H1 (cell line): Measurements from ENCODE around the gene ACAA1. TPM values are rescaled to one million over a fixed set of nuclear protein-coding genes. Genes with fewer than 3 reads are reported as not detected.

Experiments used
- CTCF ChIA-PET: fragments of 300-600 bp; sonication (Branson Sonifier 250); formaldehyde crosslinking; loops from one replicate; lab custom pipeline; 2021; ENCODE audit not compliant: partially characterized antibody; lab: Charles Lee
- POLR2A ChIA-PET: fragments of 300-600 bp; sonication (Branson Sonifier 250); formaldehyde crosslinking; loops from one replicate; lab custom pipeline; 2021; ENCODE audit warnings: inconsistent platforms; ENCODE audit not compliant: partially characterized antibody; lab: Charles Lee
- DNase-seq, 2 experiments: peaks; one replicate each; pipeline versions ENCODE4 v3.0.0 to v3.0.0-alpha.2; 2010 to 2022; ENCODE audit warnings: low spot score in 2 of 2, low read depth in 1 of 2, mixed read lengths in 1 of 2
- FAIRE-seq: peaks from 2 replicates; lab custom pipeline; 2011; peaks lifted over from hg19 to GRCh38; lab: Jason Lieb, UNC
- H2AFZ ChIP-seq: 2 replicates; pipeline ENCODE4 v1.8.1; 2012; ENCODE audit warnings: low read length, inconsistent platforms
- H2AK5ac ChIP-seq: 2 replicates; pipeline ENCODE4 v1.6.1; 2013; ENCODE audit warnings: low read depth, low read length
- H2BK120ac ChIP-seq: replicated peaks from 2 replicates; pipeline ENCODE3; 2013; ENCODE audit warnings: low read depth, low read length, inconsistent platforms
- H2BK12ac ChIP-seq: 2 replicates; pipeline ENCODE4 v1.6.1; 2013; ENCODE audit warnings: low read depth, low read length
- H2BK15ac ChIP-seq: 2 replicates; pipeline ENCODE4 v1.6.1; 2013; ENCODE audit warnings: low read length
- H2BK20ac ChIP-seq: 2 replicates; pipeline ENCODE4 v1.6.1; 2013; ENCODE audit warnings: low read length
- H2BK5ac ChIP-seq: 2 replicates; pipeline ENCODE4 v1.6.1; 2013; ENCODE audit warnings: low read depth, low read length
- H3K14ac ChIP-seq: 2 replicates; pipeline ENCODE4 v1.6.1; 2013; ENCODE audit warnings: inconsistent platforms; ENCODE audit not compliant: insufficient read length
- H3K18ac ChIP-seq: 2 replicates; pipeline ENCODE4 v1.6.1; 2013; ENCODE audit warnings: low read length; ENCODE audit errors: extremely low read depth
- H3K23ac ChIP-seq: 2 replicates; pipeline ENCODE4 v1.6.1; 2013; ENCODE audit warnings: inconsistent platforms; ENCODE audit not compliant: insufficient read length
- H3K23me2 ChIP-seq: 2 replicates; pipeline ENCODE4 v1.6.1; 2013; ENCODE audit warnings: low read depth, low read length
- H3K27ac ChIP-seq: 2 replicates; pipeline ENCODE4 v1.6.1; 2011; ENCODE audit warnings: low read depth, low read length, inconsistent platforms
- H3K27me3 ChIP-seq, 4 experiments: replicated peaks in 1 of 4; 1 replicate in 1 of 4; 2 replicates in 3 of 4; pipeline versions ENCODE4 v1.6.1 to v1.8.1; 2011 to 2013; ENCODE audit warnings: low read length in 3 of 4, mild to moderate bottlenecking in 3 of 4, inconsistent platforms in 2 of 4, mixed read lengths in 2 of 4, moderate library complexity in 1 of 4; ENCODE audit not compliant: control insufficient read depth in 3 of 4, insufficient read depth in 3 of 4; ENCODE audit errors: extremely low read depth in 1 of 4
- H3K36me3 ChIP-seq, 4 experiments: 2 replicates each; pipeline versions ENCODE4 v1.6.1 to v1.8.1; 2011 to 2013; ENCODE audit warnings: mild to moderate bottlenecking in 4 of 4, low read length in 3 of 4, moderate library complexity in 2 of 4, control low read depth in 1 of 4, inconsistent platforms in 1 of 4; ENCODE audit not compliant: insufficient read depth in 4 of 4, control insufficient read depth in 2 of 4
- H3K4ac ChIP-seq: replicated peaks from 2 replicates; pipeline ENCODE3; 2013; ENCODE audit warnings: low read length, low read depth, mixed read lengths, inconsistent platforms; ENCODE audit not compliant: insufficient read length
- H3K4me1 ChIP-seq, 4 experiments: replicated peaks in 1 of 4; 1 replicate in 1 of 4; 2 replicates in 3 of 4; pipeline versions ENCODE4 v1.6.1 to v1.8.1; 2011 to 2013; ENCODE audit warnings: low read length in 3 of 4, inconsistent platforms in 2 of 4, mixed read lengths in 1 of 4; ENCODE audit not compliant: insufficient read depth in 4 of 4, control insufficient read depth in 3 of 4
- H3K4me2 ChIP-seq, 2 experiments: 2 replicates each; pipeline versions ENCODE4 v1.6.1 to v1.8.1; 2011 to 2013; ENCODE audit warnings: low read depth in 2 of 2, low read length in 2 of 2, control low read depth in 1 of 2, inconsistent platforms in 1 of 2, mild to moderate bottlenecking in 1 of 2; ENCODE audit not compliant: insufficient read depth in 1 of 2
- H3K4me3 ChIP-seq, 4 experiments: fragments of 200-600, 300-600 bp in 1 of 4; sonication (generic), shearing (Covaris generic), sonication (Bioruptor Twin) in 1 of 4; 2 replicates each; pipeline versions ENCODE4 v1.5.1 to v1.8.1; 2011 to 2016; ENCODE audit warnings: low read length in 4 of 4, low read depth in 3 of 4, control low read depth in 2 of 4, inconsistent platforms in 2 of 4, mild to moderate bottlenecking in 2 of 4, mixed read lengths in 1 of 4, moderate library complexity in 1 of 4; ENCODE audit not compliant: insufficient read depth in 2 of 4; ENCODE audit errors: extremely low read depth in 1 of 4
- H3K56ac ChIP-seq: replicated peaks from 2 replicates; pipeline ENCODE3; 2013; ENCODE audit warnings: low read depth, mild to moderate bottlenecking, mixed read lengths, low read length, inconsistent platforms; ENCODE audit not compliant: insufficient read length
- H3K79me1 ChIP-seq: 2 replicates; pipeline ENCODE4 v1.6.1; 2013; ENCODE audit warnings: low read depth, low read length, control low read depth
- H3K79me2 ChIP-seq, 2 experiments: 2 replicates each; pipeline versions ENCODE4 v1.6.1 to v1.8.1; 2012 to 2013; ENCODE audit warnings: low read length in 2 of 2, mild to moderate bottlenecking in 2 of 2, inconsistent platforms in 1 of 2; ENCODE audit not compliant: insufficient read depth in 2 of 2, control insufficient read depth in 1 of 2
- H3K9ac ChIP-seq, 4 experiments: replicated peaks in 1 of 4; 1 replicate in 1 of 4; 2 replicates in 3 of 4; pipeline versions ENCODE4 v1.6.1 to v1.8.1; 2011 to 2013; ENCODE audit warnings: low read depth in 3 of 4, low read length in 3 of 4, control low read depth in 2 of 4, mild to moderate bottlenecking in 2 of 4, moderate library complexity in 2 of 4, inconsistent platforms in 1 of 4; ENCODE audit errors: extremely low read depth in 1 of 4
- H3K9me3 ChIP-seq, 2 experiments: 2 replicates each; pipeline versions ENCODE4 v1.6.1 to v1.8.1; 2012 to 2013; ENCODE audit warnings: mild to moderate bottlenecking in 2 of 2, moderate library complexity in 2 of 2, control low read depth in 1 of 2, inconsistent platforms in 1 of 2, low read depth in 1 of 2, low read length in 1 of 2, mixed read lengths in 1 of 2; ENCODE audit not compliant: insufficient read depth in 2 of 2
- H4K20me1 ChIP-seq, 2 experiments: replicated peaks in 1 of 2; 2 replicates each; pipeline versions ENCODE3 to v1.8.1; 2011 to 2013; ENCODE audit warnings: inconsistent platforms in 2 of 2, low read length in 2 of 2, mild to moderate bottlenecking in 1 of 2; ENCODE audit not compliant: insufficient read depth in 2 of 2, control insufficient read depth in 1 of 2
- H4K5ac ChIP-seq: 2 replicates; pipeline ENCODE4 v1.6.1; 2013; ENCODE audit warnings: low read length, low read depth, mixed read lengths, inconsistent platforms; ENCODE audit not compliant: insufficient read length
- H4K8ac ChIP-seq: 2 replicates; pipeline ENCODE4 v1.8.0; 2013; ENCODE audit warnings: mild to moderate bottlenecking, moderate library complexity, low read length, inconsistent platforms; ENCODE audit not compliant: insufficient read depth; ENCODE audit errors: extremely low read depth
- H4K91ac ChIP-seq: replicated peaks from 2 replicates; pipeline ENCODE3; 2013; ENCODE audit warnings: low read length, mixed read lengths, inconsistent platforms; ENCODE audit not compliant: insufficient read length
- EGR1 ChIP-seq: IDR thresholded peaks from 2 replicates; pipeline ENCODE4 v1.6.1; 2011; ENCODE audit warnings: low read depth, low read length, borderline replicate concordance
- EP300 ChIP-seq, 2 experiments: IDR thresholded peaks; 1 replicate in 1 of 2; 2 replicates in 1 of 2; pipeline ENCODE4 v1.6.1; 2011 to 2012; ENCODE audit warnings: low read depth in 2 of 2, low read length in 2 of 2, mild to moderate bottlenecking in 2 of 2, borderline replicate concordance in 1 of 2, inconsistent platforms in 1 of 2, moderate library complexity in 1 of 2
- EZH2 ChIP-seq: fragments of 200-600 bp; sonication (generic); IDR thresholded peaks from 2 replicates; pipeline ENCODE4 v1.7.1; 2012; ENCODE audit warnings: low read depth, mild to moderate bottlenecking, moderate library complexity, low read length, inconsistent platforms; ENCODE audit not compliant: severe bottlenecking
- FOSL1 ChIP-seq: IDR thresholded peaks from 2 replicates; pipeline ENCODE4 v1.6.1; 2011; ENCODE audit warnings: mild to moderate bottlenecking, low read depth, low read length, moderate library complexity; ENCODE audit not compliant: insufficient read depth
- HDAC6 ChIP-seq: IDR thresholded peaks from one replicate; pipeline ENCODE4 v1.7.1; 2012; ENCODE audit warnings: low read depth, mild to moderate bottlenecking, inconsistent platforms, low read length, moderate library complexity
- NRF1 ChIP-seq: IDR thresholded peaks from 2 replicates; pipeline ENCODE4 v1.6.1; 2011; ENCODE audit warnings: mild to moderate bottlenecking, low read depth, low read length, improper control_type of control experiment
- POU5F1 ChIP-seq: IDR thresholded peaks from 2 replicates; pipeline ENCODE4 v1.6.1; 2011; ENCODE audit warnings: low read depth, mild to moderate bottlenecking, low read length, moderate library complexity
- RAD21 ChIP-seq, 2 experiments: IDR thresholded peaks in 1 of 2; conservative IDR thresholded peaks in 1 of 2; 2 replicates each; pipeline ENCODE4 v1.6.1; 2011; ENCODE audit warnings: low read depth in 2 of 2, low read length in 2 of 2, improper control_type of control experiment in 1 of 2, inconsistent platforms in 1 of 2, mild to moderate bottlenecking in 1 of 2, moderate library complexity in 1 of 2
- SUZ12 ChIP-seq: fragments of 200-600 bp; sonication (generic); IDR thresholded peaks from 2 replicates; pipeline ENCODE4 v1.6.1; 2012; ENCODE audit warnings: mild to moderate bottlenecking, inconsistent platforms, low read length, moderate library complexity, mixed read lengths
- TCF12 ChIP-seq: IDR thresholded peaks from 2 replicates; pipeline ENCODE4 v1.6.1; 2011; ENCODE audit warnings: low read depth, mild to moderate bottlenecking, low read length
- WGBS, 2 experiments: shearing (Covaris generic) in 1 of 2; methylation state at CpG; one replicate each; pipeline versions ENCODE4 v1.1.6 to v1.1.7; 2013 to 2015; ENCODE audit warnings: low lambda C conversion rate in 2 of 2, mixed read lengths in 2 of 2, inconsistent platforms in 1 of 2, low coverage in 1 of 2, missing lambda C conversion rate in 1 of 2; ENCODE audit not compliant: insufficient replicate concordance in 2 of 2, insufficient coverage in 1 of 2, insufficient read length in 1 of 2; ENCODE audit errors: extremely low coverage in 1 of 2, missing lambda C conversion rate in 1 of 2; 5-methylcytosine and 5-hydroxymethylcytosine counted together
- polyA plus RNA-seq, 7 experiments: library from polyadenylated mRNA; depleted of rRNA in 3 of 7; stranded (reverse) in 5 of 7; unstranded in 2 of 7; fragments of >200 nt in 5 of 7; fragments of 200-250 nt in 2 of 7; gene quantifications; 1 replicate in 5 of 7; 2 replicates in 1 of 7; 4 replicates in 1 of 7; pipeline versions ENCODE4 v1.2.1 to v1.2.3, GENCODE V29; 2011 to 2013; ENCODE audit warnings: missing spikeins in 2 of 7, mixed read lengths in 2 of 7
- total RNA-seq: library from RNA; stranded (reverse); fragmentation: NEBNext Ultra II Directional; extraction: Animal tissue kit (Norgen Biotek cat#: 25700); gene quantifications from 2 replicates; pipeline ENCODE4 v1.2.1, GENCODE V29; 2021

Gene ACAA1
- total and polyA plus RNA-seq, 2 of the 8 experiments (the other 6 are each of a cell fraction or from before 2014, with no cell fraction given), result 23.1 to 34.8 TPM

DNA sequence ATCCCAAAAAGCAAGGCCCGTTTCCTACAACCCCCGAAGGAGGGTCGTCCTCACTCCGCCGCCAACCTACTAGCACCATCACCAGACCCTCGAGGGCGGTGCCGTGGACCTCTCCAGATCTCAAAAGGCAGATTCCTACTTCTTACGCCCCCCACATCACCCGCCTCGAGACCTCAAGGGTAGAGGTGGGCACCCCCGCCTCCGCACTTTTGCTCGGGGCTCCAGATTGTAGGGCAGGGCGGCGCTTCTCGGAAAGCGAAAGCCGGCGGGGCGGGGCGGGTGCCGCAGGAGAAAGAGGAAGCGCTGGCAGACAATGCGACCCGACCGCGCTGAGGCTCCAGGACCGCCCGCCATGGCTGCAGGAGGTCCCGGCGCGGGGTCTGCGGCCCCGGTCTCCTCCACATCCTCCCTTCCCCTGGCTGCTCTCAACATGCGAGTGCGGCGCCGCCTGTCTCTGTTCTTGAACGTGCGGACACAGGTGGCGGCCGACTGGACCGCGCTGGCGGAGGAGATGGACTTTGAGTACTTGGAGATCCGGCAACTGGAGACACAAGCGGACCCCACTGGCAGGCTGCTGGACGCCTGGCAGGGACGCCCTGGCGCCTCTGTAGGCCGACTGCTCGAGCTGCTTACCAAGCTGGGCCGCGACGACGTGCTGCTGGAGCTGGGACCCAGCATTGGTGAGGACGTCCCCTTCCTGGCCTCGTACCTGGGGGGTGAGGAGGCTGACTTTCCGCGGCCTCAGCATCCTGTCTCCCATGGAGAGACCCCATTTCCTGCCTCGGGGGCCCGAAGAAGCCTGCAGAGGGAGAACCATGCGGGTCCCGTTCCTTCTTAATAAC lies 1.6 kb upstream of the ACAA1 start, which contains the start of gene MYD88:
Gene MYD88 (plus strand): TSS at position 313 of the 842 bp plus-strand sequence. CDS start 40 bp downstream, at position 353.
- Histone ChIP-seq H3K9ac (peak within 1 kb of the TSS; percentile 71 to 74 (median 72)), H3K18ac (peak within 1 kb of the TSS; percentile 98), H3K56ac (peak within 1 kb of the TSS; percentile 77), H3K23me2 (peaks cover 21% of the 10 kb centered on the region), H3K36me3 (peaks cover 3 to 16% (median 11%) of the 10 kb centered on the region in 4 experiments; a peak in 6 of 8 replicates), H2BK20ac (no peak within 1 kb of the TSS), H3K23ac (peak within 1 kb of the TSS; percentile 59), H2BK120ac (peak within 1 kb of the TSS; percentile 48), H3K27me3 (no peaks in the 10 kb centered on the region), H2AFZ (peak within 1 kb of the TSS; percentile 43; the same call in 1 of the 2 replicates), H4K91ac (peak within 1 kb of the TSS; percentile 99), H3K4ac (peak within 1 kb of the TSS; percentile 93), H3K79me2 (peaks cover 0 to 12% of the 10 kb centered on the region in 2 experiments; a peak in 1 of 4 replicates), H3K4me3 (peak within 1 kb of the TSS; percentile 73 to 87 (median 84)), H4K5ac (peak within 1 kb of the TSS; percentile 99), H2AK5ac (no peak within 1 kb of the TSS), H3K79me1 (no peaks in the 10 kb centered on the region; the same call in 1 of the 2 replicates), H3K4me2 (peak within 1 kb of the TSS; percentile 64 to 95), H2BK5ac (peak within 1 kb of the TSS; percentile 87), H3K4me1 (peaks cover 7 to 16% (median 13%) of the 10 kb centered on the region in 4 experiments), H3K27ac (peak within 1 kb of the TSS; percentile 27; the same call in 1 of the 2 replicates), H4K20me1 (peaks cover 0 to 2% of the 10 kb centered on the region in 2 experiments), H2BK12ac (peak within 1 kb of the TSS; percentile 96), H2BK15ac (peak within 1 kb of the TSS; percentile 99), H3K14ac (peak within 1 kb of the TSS; percentile 29), H4K8ac (peak within 1 kb of the TSS; percentile 96), H3K9me3 (no peaks in the 10 kb centered on the region)
- DNase-seq (peak in 1 of 2 experiments; percentile 85), FAIRE-seq (no peak)
- POLR2A ChIA-PET, result interaction anchor here (0.7 to 3.7 kb wide), 5 partner anchors 9 to 41 kb away, joined by 3 to 38 read pairs (median 3); partner anchors contain the start of gene OXSR1
- 5% methylated on average over 59 of the region's 65 CpGs; no CpG with 5 or more reads in 1 of the 2 experiments for WGBS, 2 experiments
- CTCF ChIA-PET, result interaction anchor here (0.7 to 8.1 kb wide), 13 partner anchors 15 to 667 kb away, joined by 3 to 52 read pairs (median 4); no protein-coding TSS in a partner anchor
- no peak for TF ChIP-seq EGR1
- TF ChIP-seq SUZ12, result no peak
- no peak for TF ChIP-seq EP300 (IDR thresholded peaks at IDR 0.05; ENCODE audit: borderline replicate concordance in 1 of 2, low read depth in 2 of 2, low read length in 2 of 2)
- TF ChIP-seq RAD21 (IDR thresholded peaks at IDR 0.05 in 1 of 2, conservative IDR thresholded peaks at IDR 0.05 in 1 of 2; ENCODE audit: low read depth in 2 of 2, low read length in 2 of 2), result 0 out of 4 replicates have a peak, but pooled peaks of 1 of the 2 experiments have one; percentile 12
- TF ChIP-seq EZH2, result no peak
- no peak for TF ChIP-seq POU5F1
- no peak for TF ChIP-seq TCF12
- TF ChIP-seq FOSL1, result no peak
- no peak for TF ChIP-seq NRF1
- TF ChIP-seq HDAC6, result no peak
